Prostate gland (tissue), 2 donors: ENCODE data around the gene SPG7.

Experiments
- CTCF ChIP-seq, 4 experiments: fragments of 200-600 bp in 2 of 4; fragments of 450-650 bp in 2 of 4; sonication (generic) in 2 of 4; IDR thresholded peaks; 1 replicate in 3 of 4; 2 replicates in 1 of 4; pipeline ENCODE4 v1.5.1; 2016 to 2019; ENCODE audit warnings: antibody characterized with exemption in 4 of 4, mild to moderate bottlenecking in 2 of 4, moderate library complexity in 2 of 4
- POLR2A ChIP-seq: fragments of 450-650 bp; IDR thresholded peaks from one replicate; pipeline ENCODE4 v1.6.1; 2016; ENCODE audit warnings: antibody characterized with exemption, mild to moderate bottlenecking

- TF ChIP-seq CTCF (IDR thresholded peaks at IDR 0.05), result no peak
- TF ChIP-seq POLR2A, result no peak
These were observed 35.9 kb downstream of the SPG7 start for GRCh38 chr16:89544113-89544512.
